ENCODE measurements around the gene RAB5IF. TPM values are rescaled to one million over a fixed set of nuclear protein-coding genes. Genes with fewer than 3 reads are reported as not detected.

RAB5IF gene
- total and polyA plus RNA-seq, 2 of the 13 experiments (the other 11 are each of a cell fraction or from before 2014, with no cell fraction given): 261 to 305 TPM

- TF ChIP-seq CERS6 (CRISPR knock-in tag; IDR thresholded peaks at IDR 0.05) (no peak), BCL6 (CRISPR knock-in tag; IDR thresholded peaks at IDR 0.05) (no peak; the same call in 1 of the 2 replicates), CENPBD1 (CRISPR knock-in tag; IDR thresholded peaks at IDR 0.05; ENCODE audit: borderline replicate concordance, low read depth) (no peak), SP5 (CRISPR knock-in tag; IDR thresholded peaks at IDR 0.05; ENCODE audit: borderline replicate concordance, low read depth) (peak; percentile 15; the same call in 1 of the 2 replicates), TEAD2 (CRISPR knock-in tag; IDR thresholded peaks at IDR 0.05) (no peak), DRAP1 (CRISPR knock-in tag; IDR thresholded peaks at IDR 0.05) (peak; percentile 73; the same call in 1 of the 2 replicates), TBX3 (IDR thresholded peaks at IDR 0.05; ENCODE audit: borderline replicate concordance) (no peak), ZNF432 (CRISPR knock-in tag; IDR thresholded peaks at IDR 0.05; ENCODE audit: borderline replicate concordance) (no peak), KDM6A (CRISPR knock-in tag; IDR thresholded peaks at IDR 0.05; ENCODE audit: low read depth) (peak; percentile 86), TFAP4 (IDR thresholded peaks at IDR 0.05; ENCODE audit: borderline replicate concordance, low read depth) (no peak), MEIS1 (CRISPR knock-in tag; IDR thresholded peaks at IDR 0.05; ENCODE audit: borderline replicate concordance) (no peak), MYPOP (CRISPR knock-in tag; IDR thresholded peaks at IDR 0.05) (no peak), SRSF1 (optimal IDR thresholded peaks at IDR 0.05; ENCODE audit: low read depth, low read length) (no peak), IKZF5 (CRISPR knock-in tag; IDR thresholded peaks at IDR 0.05) (peak; percentile 50; the same call in 1 of the 2 replicates), ZBTB26 (CRISPR knock-in tag; IDR thresholded peaks at IDR 0.05; ENCODE audit: borderline replicate concordance) (0 out of 2 replicates have a peak, but pooled peaks have one; percentile 41), MTERF4 (CRISPR knock-in tag; IDR thresholded peaks at IDR 0.05) (no peak; the same call in 1 of the 2 replicates), ZFP62 (CRISPR knock-in tag; IDR thresholded peaks at IDR 0.05) (no peak), UBTF (CRISPR knock-in tag; IDR thresholded peaks at IDR 0.05) (peak; percentile 53)
Observed at GRCh38 chr20:36607586-36608387, 2.2 kb downstream of the RAB5IF start (continued).

All from HepG2 (cell line).